Right forelimb (tissue), 1 donor: ENCODE data around the gene PXN.

Experiments used
- DNase-seq: peaks from one replicate; pipeline ENCODE4 v3.0.0-alpha.2; 2018

PXN gene

GRCh38 chr12:120164293-120164692 is 101.2 kb downstream of the PXN start:
- DNase-seq: no peak

- no peak for DNase-seq
Measured at GRCh38 chr12:120162763-120163162, 102.8 kb downstream of the PXN start.

- no peak for DNase-seq
Measured at GRCh38 chr12:120161852-120162251, 103.7 kb downstream of the PXN start.
